ENCODE results near the gene PAQR6.

Gene PAQR6

GRCh38 chr1:156247460-156248322 is at the start of gene PAQR6:
TSS of gene PAQR6 (minus strand) at chr1:156248056. CDS start at chr1:156246731, 1,325 bp downstream.
- DNase-seq: no peak

GRCh38 chr1:156295391-156295947 is 47.6 kb upstream of the PAQR6 start, which contains the start of gene GLMP:
TSS of gene GLMP (minus strand) at chr1:156295679. CDS start at chr1:156295645, 34 bp downstream.
- DNase-seq: peak; percentile 77

GRCh38 chr1:156293895-156294294 is 46.0 kb upstream of the PAQR6 start:
- no peak for DNase-seq

GRCh38 chr1:156293098-156293434 is 45.2 kb upstream of the PAQR6 start:
- no peak for DNase-seq

- no peak for DNase-seq
Measured at GRCh38 chr1:156291226-156292061, 43.6 kb upstream of the PAQR6 start.

GRCh38 chr1:156289857-156290256 is 42.0 kb upstream of the PAQR6 start:
- no peak for DNase-seq

- no peak for DNase-seq
Measured at GRCh38 chr1:156286061-156286460, 38.2 kb upstream of the PAQR6 start.

- no peak for DNase-seq
Measured at GRCh38 chr1:156285437-156285836, 37.6 kb upstream of the PAQR6 start.

- no peak for DNase-seq
Measured at GRCh38 chr1:156284757-156285156, 36.9 kb upstream of the PAQR6 start.

GRCh38 chr1:156284112-156284511 is 36.3 kb upstream of the PAQR6 start, which contains the start of gene TMEM79:
TSS of gene TMEM79 (plus strand) at chr1:156284325. CDS start at chr1:156285227, 902 bp downstream.
- DNase-seq: no peak

GRCh38 chr1:156283521-156283920 is 35.7 kb upstream of the PAQR6 start:
- DNase-seq: no peak

GRCh38 chr1:156282479-156283222 is 34.8 kb upstream of the PAQR6 start, which contains the start of gene SMG5:
TSS of gene SMG5 (minus strand) at chr1:156282825. CDS start at chr1:156282680, 145 bp downstream.
- peak; percentile 96 for DNase-seq

GRCh38 chr1:156281693-156282478 is 34.0 kb upstream of the PAQR6 start:
- DNase-seq: peak; percentile 61

GRCh38 chr1:156281281-156281680 is 33.4 kb upstream of the PAQR6 start:
- no peak for DNase-seq

GRCh38 chr1:156279837-156280236 is 32.0 kb upstream of the PAQR6 start:
- DNase-seq: no peak

- DNase-seq: no peak
Measured at GRCh38 chr1:156276966-156277381, 29.1 kb upstream of the PAQR6 start.

GRCh38 chr1:156276532-156276931 is 28.7 kb upstream of the PAQR6 start:
- no peak for DNase-seq

GRCh38 chr1:156270314-156270713 is 22.5 kb upstream of the PAQR6 start:
- no peak for DNase-seq

- DNase-seq: no peak
Measured at GRCh38 chr1:156268336-156268735, 20.5 kb upstream of the PAQR6 start.

GRCh38 chr1:156266051-156266450 is 18.2 kb upstream of the PAQR6 start:
- DNase-seq: no peak

GRCh38 chr1:156263288-156263655 is 15.4 kb upstream of the PAQR6 start:
- no peak for DNase-seq

Data from NCI-H2171 treated with DMSO at 0.1 percent for 48 hours (cell line).